ENCODE results near the gene P2RX7. TPM values are rescaled to one million over a fixed set of nuclear protein-coding genes. Genes with fewer than 3 reads are reported as not detected.

Gene P2RX7
- total and polyA plus RNA-seq, 9 of the 15 experiments (the other 6 are each of a cell fraction or from before 2014, with no cell fraction given) = 0.04 to 0.65 (median 0.30) TPM

DNA sequence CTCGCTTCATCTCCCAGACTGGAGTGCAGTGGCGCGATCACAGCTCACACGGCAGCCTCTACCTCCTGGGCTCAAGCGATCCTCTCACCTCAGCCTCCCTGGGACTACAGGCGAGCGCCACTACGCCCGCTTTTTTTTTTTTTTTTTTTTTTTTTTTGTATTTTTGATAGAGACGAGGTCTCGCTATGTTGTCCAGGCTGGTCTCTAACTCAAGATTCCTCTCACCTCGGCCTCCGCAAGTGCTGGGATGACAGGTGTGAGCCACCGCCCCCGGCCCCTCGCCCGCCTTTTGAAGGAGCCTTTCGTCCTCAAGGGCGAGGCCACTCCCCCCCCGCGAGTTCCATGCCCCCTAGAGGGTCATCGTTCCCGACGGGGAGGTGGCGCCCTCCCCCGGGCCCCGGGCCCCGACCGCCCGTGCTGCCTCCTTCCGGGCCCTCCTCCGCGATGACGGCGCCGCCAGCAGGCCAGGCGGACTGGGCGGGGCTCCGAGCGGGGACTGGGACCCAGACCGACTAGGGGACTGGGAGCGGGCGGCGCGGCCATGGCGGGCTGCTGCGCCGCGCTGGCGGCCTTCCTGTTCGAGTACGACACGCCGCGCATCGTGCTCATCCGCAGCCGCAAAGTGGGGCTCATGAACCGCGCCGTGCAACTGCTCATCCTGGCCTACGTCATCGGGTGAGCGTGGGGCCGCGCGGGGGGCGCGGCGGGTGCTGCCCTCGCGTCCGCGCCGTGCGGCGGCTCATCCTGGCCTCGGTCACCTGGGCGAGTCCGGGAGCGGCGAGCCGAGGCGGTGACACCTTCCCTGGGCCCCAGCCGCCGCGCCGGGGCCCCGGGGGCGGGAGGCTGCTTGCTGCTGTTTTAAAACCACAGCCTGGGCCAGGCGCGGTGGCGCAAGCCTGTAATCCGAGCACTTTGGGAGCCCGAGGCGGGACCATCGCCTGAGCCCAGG lies 77.2 kb downstream of the P2RX7 start, which contains the start of gene P2RX4 (continued):
- TF ChIP-seq SP2 (IDR thresholded peaks at IDR 0.05; ENCODE audit: extremely low read depth, low read depth, low read length, poor library complexity, severe bottlenecking) (peak; percentile 54), MTA3 (IDR thresholded peaks at IDR 0.05; ENCODE audit: borderline replicate concordance) (peak; percentile 91), TAF1 (IDR thresholded peaks at IDR 0.05; ENCODE audit: control insufficient read depth, extremely low read depth, insufficient read depth, low read length, severe bottlenecking) (peak; percentile 85), RB1 (IDR thresholded peaks at IDR 0.05; ENCODE audit: low read depth) (peak; percentile 93)

DNA sequence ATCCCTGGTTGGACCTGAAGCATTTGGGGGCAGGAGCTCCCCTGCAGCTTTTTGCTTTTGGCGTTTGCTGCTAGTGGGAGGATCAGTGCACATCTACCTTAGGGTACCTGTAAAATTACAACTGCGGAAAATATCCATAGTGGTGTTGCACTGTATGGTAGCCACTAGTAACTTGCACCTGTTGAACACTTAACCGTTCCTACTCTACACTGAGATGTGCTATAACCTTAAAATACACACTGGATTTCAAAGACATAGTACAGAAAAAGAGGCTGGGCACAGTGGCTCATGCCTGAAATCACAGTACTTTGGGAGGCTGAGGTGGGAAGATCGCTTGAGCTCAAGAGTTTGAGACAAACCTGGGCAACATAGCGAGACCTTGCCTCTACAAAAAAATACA lies 80.2 kb downstream of the P2RX7 start:
- 86% methylated on average over 5 of the region's 5 CpGs for WGBS (ENCODE audit: insufficient coverage, low coverage, missing lambda C conversion rate)
- no TSS peak for BruUV-seq (replicated peaks)
- ATAC-seq (no peak), FAIRE-seq (no peak), DNase-seq (ENCODE audit: extremely low read depth in 1 of 4, low spot score in 3 of 4) (no peak)
- H3K79me2 ChIP-seq (ENCODE audit: control insufficient read depth, insufficient read depth, low read length) = peaks cover 13% of the 10 kb centered on the region; the same call in 2 of the 3 replicates
- intact Hi-C loops (cut with micrococcal nuclease) = loop anchor here (5.0 to 10.0 kb wide), 2 partner anchors 151 to 208 kb away; no protein-coding TSS in a partner anchor
- ChIA-PET CTCF (ENCODE audit: low intra/inter-chr PET ratio) (no interaction called here), POLR2A (no interaction called here)
- TF ChIP-seq SMARCE1 (IDR thresholded peaks at IDR 0.05) (no peak), RB1 (IDR thresholded peaks at IDR 0.05; ENCODE audit: low read depth) (no peak), LARP7 (IDR thresholded peaks at IDR 0.05) (no peak)
- TF ChIP-seq, protein P1, sequence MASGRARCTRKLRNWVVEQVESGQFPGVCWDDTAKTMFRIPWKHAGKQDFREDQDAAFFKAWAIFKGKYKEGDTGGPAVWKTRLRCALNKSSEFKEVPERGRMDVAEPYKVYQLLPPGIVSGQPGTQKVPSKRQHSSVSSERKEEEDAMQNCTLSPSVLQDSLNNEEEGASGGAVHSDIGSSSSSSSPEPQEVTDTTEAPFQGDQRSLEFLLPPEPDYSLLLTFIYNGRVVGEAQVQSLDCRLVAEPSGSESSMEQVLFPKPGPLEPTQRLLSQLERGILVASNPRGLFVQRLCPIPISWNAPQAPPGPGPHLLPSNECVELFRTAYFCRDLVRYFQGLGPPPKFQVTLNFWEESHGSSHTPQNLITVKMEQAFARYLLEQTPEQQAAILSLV (tag; IDR thresholded peaks at IDR 0.05) = no peak
- TF ChIP-seq, protein P2, sequence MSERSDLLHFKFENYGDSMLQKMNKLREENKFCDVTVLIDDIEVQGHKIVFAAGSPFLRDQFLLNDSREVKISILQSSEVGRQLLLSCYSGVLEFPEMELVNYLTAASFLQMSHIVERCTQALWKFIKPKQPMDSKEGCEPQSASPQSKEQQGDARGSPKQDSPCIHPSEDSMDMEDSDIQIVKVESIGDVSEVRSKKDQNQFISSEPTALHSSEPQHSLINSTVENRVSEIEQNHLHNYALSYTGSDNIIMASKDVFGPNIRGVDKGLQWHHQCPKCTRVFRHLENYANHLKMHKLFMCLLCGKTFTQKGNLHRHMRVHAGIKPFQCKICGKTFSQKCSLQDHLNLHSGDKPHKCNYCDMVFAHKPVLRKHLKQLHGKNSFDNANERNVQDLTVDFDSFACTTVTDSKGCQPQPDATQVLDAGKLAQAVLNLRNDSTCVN (CRISPR knock-in tag; IDR thresholded peaks at IDR 0.05) = no peak
- TF ChIP-seq, protein P3, sequence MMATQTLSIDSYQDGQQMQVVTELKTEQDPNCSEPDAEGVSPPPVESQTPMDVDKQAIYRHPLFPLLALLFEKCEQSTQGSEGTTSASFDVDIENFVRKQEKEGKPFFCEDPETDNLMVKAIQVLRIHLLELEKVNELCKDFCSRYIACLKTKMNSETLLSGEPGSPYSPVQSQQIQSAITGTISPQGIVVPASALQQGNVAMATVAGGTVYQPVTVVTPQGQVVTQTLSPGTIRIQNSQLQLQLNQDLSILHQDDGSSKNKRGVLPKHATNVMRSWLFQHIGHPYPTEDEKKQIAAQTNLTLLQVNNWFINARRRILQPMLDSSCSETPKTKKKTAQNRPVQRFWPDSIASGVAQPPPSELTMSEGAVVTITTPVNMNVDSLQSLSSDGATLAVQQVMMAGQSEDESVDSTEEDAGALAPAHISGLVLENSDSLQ (IDR thresholded peaks at IDR 0.05) = no peak
- no peak overlapping the region for H3K9ac ChIP-seq (ENCODE audit: insufficient read depth in 1 of 2, low read depth in 2 of 2, low read length in 2 of 2)
- no peak overlapping the region for H3K4me2 ChIP-seq (ENCODE audit: insufficient read depth, low read length)
- H2AFZ ChIP-seq (ENCODE audit: low read depth, low read length) = no peak overlapping the region
- H3K4me1 ChIP-seq (replicated peaks in 1 of 2; ENCODE audit: control insufficient read depth in 2 of 2, insufficient read depth in 2 of 2, low read length in 2 of 2) = peaks cover 15 to 24% of the 10 kb centered on the region in 2 experiments; a peak in 4 of 5 replicates
- in situ Hi-C loops (cut with MboI) = no loop called here
- peaks cover 5% of the 10 kb centered on the region for H3K9me1 ChIP-seq (ENCODE audit: control insufficient read depth, insufficient read depth, low read length)
- peaks cover 10% of the 10 kb centered on the region; the same call in 1 of the 3 replicates for H3K36me3 ChIP-seq (ENCODE audit: control insufficient read depth, insufficient read depth, low read length)
- H3K27ac ChIP-seq (ENCODE audit: extremely low read depth, low read depth, low read length) = no peak overlapping the region
- H3K9me3 ChIP-seq (replicated peaks; ENCODE audit: control insufficient read depth, insufficient read depth, low read depth, low read length) = no peaks in the 10 kb centered on the region
- H3K4me3 ChIP-seq = no peak overlapping the region
- no peaks in the 10 kb centered on the region for H4K20me1 ChIP-seq (replicated peaks; ENCODE audit: control insufficient read depth, insufficient read depth, low read length)
- H3K27me3 ChIP-seq (ENCODE audit: control insufficient read depth in 2 of 2, insufficient read depth in 2 of 2, low read length in 2 of 2) = no peaks in the 10 kb centered on the region
